ENCODE data around the gene MRPL24.
A peak's percentile ranks its signal among the peaks of the same experiment; 100 is the strongest.
"Not testable (repeated sequence)": the region's sequence is repeated elsewhere in the genome, so short reads cannot be mapped to it uniquely, and the experiment has no call there.

MRPL24 gene

GRCh38 chr1:156760092-156760795, 19.4 kb upstream of the MRPL24 start:
- no peak for DNase-seq (ENCODE audit: low read depth)

DNA sequence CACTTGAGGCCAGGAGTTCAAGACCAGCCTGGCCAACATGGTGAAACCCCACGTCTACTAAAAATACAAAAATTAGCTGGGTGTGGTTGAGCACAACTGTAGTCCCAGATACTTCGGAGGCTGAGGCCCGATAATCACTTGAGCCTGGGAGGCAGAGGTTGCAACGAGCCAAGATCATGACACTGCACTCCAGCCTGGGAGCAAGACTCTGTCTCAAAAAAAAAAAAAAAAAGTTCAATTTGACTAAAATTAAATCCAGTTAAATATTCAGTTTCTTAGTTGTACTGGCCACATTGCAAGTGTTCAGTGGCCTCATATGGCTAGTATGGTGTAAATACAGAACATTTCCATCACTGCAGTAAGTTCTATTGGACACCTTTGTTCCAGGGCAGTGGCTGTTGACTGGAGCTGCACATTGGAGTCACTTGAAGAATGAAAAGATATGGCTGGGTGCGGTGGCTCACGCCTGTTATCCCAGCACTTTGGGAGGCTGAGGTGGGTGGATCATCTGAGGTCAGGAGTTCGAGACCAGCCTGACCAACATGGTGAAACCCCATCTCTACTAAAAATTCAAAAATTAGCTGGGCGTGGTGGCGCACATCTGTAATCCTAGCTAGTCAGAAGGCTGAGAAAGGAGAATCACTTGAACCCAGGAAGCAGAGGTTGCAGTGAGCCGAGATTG, 16.8 kb upstream of the MRPL24 start:
- not testable (repeated sequence) for DNase-seq (ENCODE audit: low read depth)

DNA sequence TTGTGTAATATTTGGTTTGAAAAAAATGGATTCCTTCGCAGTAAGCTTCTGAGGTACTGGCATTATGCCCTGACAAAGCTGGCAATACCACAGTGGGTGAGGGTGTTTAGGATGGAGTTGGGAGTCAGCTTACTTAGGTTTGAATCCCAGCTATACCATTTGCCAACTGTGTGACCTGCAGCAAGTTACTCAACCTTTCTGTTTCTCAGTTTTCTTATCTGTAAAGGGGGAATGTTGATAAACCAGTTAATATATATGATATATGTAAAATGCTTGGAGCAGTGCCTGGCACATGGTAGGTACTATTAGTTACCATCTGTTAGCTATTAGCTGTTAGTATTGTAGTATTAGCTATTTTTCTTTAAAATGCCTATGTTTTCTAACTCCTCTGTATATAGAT, 15.5 kb upstream of the MRPL24 start:
- DNase-seq (ENCODE audit: low read depth), result no peak

- DNase-seq (ENCODE audit: low read depth), result no peak
Measured at GRCh38 chr1:156755527-156755950, 14.7 kb upstream of the MRPL24 start.

DNA sequence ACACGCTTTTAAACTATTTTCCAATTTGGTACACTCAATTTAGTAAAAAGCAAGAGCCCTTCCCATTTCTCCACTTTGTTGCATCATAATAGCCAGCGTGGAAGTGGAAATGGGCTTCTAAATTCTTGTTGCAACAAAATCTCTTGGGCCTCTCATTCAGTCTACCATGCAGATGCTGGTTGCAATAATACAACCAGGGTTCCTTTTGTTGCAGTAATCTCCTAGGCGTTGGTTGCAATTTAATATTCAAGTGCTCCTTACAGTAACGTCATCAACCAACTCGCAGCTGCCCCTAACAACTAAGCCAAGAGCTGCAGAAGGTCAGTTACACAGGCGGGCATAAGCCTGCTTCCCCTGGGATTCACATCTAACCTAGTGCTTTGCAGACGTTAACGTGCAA, 13.3 kb upstream of the MRPL24 start:
- no peak for DNase-seq (ENCODE audit: low read depth)

DNA sequence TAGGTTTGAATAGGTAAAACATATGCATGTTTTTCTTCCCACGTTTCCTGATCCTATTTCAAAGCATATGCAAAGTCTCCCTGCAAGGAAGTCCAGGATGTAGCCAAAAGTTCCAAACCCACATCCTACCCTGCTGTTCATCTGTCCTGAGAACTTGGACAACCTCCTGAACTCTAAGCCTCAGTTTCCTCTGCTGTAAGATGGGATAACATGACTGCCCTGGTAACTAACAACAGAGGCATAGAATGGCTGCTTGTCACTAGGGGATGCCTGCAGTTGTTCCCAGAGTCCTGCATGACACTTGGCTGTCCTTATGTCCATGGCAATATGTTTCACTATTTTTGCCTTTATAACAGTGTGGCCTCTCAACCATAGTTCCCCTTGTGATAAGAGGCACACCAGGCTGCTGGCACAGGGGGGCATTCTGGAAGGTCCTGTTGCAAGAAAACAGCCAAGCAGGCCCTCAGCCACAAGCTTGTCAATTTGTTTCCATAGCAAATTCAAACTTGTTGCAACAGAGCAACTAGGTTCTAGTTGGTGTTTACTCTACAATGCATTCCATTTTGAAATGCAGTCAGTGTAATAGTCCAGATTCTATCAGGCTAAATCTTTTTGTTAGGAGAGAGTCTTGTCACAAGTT, 12.1 kb upstream of the MRPL24 start:
- no peak for DNase-seq (ENCODE audit: low read depth)

GRCh38 chr1:156751757-156752481, 11.0 kb upstream of the MRPL24 start:
- peak; percentile 93 for DNase-seq (ENCODE audit: low read depth)

DNA sequence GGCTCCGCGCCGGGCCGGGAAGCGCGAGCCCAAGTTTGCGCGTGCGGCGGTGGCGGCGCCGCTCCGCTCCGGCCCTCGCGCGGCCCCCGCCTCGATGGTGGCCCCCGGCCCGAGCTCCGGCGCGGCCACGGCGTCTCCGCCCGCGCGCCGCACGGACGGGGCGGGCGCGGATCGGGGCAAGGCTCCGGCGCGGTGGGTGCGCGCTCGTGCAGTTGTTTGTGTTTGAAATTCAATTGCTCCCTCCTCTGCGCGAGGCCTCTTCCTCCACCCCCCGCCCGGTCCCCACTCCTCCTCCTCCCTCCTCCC, 10.5 kb upstream of the MRPL24 start, which contains the start of gene HDGF:
Gene HDGF, minus strand, starts transcription at position 225 of the 306 bp plus-strand sequence. CDS start 246 bp downstream, outside the sequence.
- no peak for DNase-seq (ENCODE audit: low read depth)

DNA sequence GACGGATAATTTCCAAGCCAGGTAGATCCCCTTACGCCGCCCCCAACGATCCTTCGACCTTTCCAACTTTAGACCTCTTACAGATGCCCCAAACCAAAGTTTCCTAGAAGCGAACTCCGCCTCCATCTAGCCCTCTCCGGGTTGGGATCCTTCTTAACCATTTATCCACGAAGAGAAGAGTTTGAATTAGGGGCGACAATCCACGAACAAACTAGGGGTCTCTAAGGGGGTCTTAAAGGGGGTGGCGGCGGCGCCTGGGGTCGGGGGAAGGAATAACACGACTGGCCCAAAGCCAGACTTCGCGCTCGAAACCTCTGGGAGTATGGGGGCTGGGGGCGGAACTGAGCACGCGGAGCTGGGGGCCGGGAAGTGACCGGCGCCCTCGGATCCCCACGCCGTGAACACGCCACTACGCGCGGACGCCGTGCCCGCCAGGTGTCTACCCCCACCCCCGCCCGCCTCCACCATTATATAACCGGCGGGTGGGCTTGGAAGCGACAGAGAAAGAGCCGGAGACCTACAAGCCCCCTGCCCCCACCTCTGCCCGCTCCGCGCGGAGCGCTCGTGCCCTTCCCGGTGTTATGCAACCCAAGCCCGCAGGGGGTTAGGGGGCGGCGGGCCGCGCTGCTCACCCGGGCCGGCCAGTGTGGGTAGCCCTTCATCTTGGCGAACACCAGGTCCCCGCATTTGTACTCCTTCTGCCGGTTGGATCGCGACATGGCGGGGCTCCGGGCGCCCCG, 10.0 kb upstream of the MRPL24 start:
- no peak for DNase-seq (ENCODE audit: low read depth)

DNA sequence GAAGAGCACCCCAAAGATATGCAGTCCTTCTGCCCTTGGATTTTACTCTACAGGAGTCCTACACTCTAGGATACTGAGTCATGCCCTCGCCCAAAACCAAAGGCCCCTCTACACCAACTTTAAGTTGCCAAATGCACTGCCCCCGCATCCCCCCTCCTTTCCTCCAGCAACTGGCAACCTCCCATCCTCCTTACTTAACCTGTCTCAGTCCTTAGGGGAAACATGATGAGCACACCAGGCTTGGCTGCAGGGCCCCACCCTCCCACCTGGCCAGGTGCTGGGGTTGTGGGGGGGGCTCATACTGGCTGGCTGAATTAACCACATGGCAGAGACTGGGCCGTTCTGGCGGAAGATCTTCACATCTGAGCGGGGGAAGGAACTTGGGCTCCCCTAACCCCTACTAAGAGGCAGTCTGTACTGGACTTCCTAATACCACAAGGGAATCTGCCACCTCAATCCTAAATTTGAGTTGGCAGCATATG, 9.3 kb upstream of the MRPL24 start:
- DNase-seq (ENCODE audit: low read depth), result no peak

DNA sequence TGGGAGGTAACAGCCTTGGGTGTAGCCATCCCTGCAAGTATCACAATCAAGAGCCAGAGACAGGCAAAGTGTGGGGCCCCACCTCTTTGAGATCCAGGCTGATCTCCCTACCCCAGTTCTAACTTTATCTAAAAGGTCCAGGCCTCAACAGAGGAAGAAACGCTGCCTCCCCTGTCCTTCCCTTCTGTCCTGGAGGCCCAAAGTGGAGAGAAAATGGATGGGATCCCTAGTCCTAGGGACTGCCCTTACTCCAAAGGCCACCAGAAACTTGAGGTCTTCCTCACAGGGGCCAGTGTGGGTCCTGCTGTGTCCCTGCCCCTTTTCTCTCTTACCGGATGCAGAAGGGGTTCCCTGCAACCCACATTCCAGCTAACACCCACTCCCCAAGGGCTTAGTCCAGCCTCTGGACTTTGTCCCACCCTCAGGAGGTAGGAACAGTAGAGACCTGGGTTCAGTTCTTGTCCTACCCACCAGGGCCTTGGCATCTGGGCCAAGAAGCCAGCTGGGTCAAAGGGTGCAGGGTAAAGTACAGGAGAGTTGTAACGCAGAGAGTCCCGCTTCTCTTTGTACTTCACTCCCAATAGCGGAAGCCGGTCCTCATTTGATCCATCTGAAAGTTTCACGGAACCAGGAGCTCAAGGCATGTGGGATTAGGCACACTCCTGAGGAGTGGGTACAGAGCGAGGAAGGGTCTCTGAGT, 8.7 kb upstream of the MRPL24 start:
- DNase-seq (ENCODE audit: low read depth), result no peak

- no peak for DNase-seq (ENCODE audit: low read depth)
Measured at GRCh38 chr1:156748670-156749418, 8.0 kb upstream of the MRPL24 start.

DNA sequence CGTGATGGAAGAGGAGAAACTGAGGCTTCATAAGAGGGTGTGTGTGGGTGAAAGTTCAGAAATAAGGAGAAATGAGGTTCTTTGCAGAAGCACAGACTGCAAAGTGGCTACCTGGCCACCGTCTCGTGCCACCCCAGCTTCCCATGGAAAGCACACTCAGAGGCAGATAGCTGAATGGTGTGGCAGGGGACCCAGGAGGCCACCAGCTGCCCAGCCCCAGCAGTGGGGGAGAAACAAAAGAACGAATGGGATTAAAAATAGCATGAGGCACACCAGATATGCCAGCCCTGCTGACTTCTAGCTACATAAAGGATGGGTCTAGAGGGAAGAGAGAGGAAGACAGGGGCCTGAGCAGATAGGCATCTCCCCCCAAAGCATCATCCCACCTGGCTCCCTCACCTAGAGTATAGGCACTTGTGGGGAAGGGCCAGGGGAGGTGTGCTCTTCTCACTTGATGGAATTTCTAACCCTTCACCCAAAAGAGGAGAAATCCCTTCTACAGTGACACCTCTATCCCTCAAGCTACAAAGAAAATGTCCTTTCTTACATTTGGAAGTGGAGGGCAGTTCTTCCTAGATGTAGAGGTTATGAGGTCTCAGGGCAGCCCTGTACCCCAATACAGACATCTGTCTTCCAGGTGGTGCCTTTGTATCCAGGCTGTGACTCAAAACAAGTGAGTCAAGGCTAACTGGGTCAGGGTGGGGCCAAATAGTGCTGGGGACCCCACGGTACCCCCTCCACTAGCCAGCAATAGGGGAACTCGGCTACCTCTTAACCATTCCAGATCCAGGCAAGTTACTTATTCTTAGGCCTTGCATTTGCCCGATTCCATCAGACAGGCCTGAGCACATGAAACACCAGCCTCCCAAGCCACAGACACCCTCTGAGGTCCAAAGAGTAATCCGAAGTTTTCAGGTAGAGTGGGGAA, 7.1 kb upstream of the MRPL24 start:
- DNase-seq (ENCODE audit: low read depth), result no peak

GRCh38 chr1:156746728-156747631, 6.1 kb upstream of the MRPL24 start:
- no peak for DNase-seq (ENCODE audit: low read depth)

DNA sequence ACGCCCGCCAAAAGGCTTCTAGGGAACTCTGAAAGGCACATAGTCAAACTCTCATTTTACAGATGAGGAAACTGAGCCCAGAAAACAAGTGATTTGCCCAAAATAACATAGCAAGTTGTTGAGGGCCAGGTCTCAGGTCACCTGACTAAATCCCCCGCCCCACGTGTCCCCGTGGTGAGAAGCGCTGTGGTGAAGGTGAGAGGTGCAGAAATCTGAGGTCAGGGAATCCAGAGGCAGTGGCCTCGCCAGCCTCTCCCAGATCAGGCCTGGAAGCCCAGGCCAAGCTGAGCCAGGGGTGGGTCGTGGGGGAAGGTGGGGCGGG, 5.5 kb upstream of the MRPL24 start:
- no peak for DNase-seq (ENCODE audit: low read depth)

- DNase-seq (ENCODE audit: low read depth), result no peak
Measured at GRCh38 chr1:156745881-156746280, 5.0 kb upstream of the MRPL24 start.

DNA sequence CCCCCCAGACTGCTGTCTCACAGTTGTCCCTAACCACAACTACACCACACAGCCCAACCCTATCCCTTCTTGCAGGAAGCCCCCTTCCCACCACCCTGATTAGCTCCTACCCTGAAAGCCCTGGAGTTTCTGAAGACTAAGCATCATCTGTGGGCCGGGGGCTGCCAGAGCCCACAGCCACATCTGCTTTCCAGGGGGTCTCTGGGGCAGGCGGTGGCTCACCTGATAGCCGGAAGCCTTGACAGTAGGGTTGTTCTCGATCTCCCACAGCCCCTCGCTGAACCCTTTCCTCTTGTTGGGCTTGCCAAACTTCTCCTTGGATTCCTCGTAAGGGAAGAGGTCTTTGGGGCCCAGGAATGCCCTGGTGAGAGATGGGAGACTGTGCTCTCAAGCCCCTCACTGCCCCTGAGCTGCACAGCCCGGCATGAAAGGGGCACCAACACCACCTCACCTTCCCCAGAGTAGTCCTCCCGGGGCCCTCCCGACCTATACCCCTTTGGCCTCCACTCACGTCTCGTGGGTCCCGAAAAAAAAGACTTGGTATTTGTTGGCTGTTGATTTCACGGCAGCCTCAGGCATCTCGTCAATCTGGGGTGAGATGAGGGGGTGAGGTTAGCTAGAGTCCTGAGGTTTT, 4.0 kb upstream of the MRPL24 start:
- no peak for DNase-seq (ENCODE audit: low read depth)

GRCh38 chr1:156744344-156744743, 3.5 kb upstream of the MRPL24 start:
- DNase-seq (ENCODE audit: low read depth), result no peak

Data from stimulated activated CD8-positive, alpha-beta memory T cell treated with anti-CD3 and anti-CD28 coated beads, Interleukin-12 subunit alpha, Interleukin-12 subunit beta, amount 100 ng/mL, for 1 hour (primary cell).